Panc1 (cell line): ENCODE measurements around the gene CNTN5. TPM values are rescaled to one million over a fixed set of nuclear protein-coding genes. Genes with fewer than 3 reads are reported as not detected.

ENCODE experiments used
- ATAC-seq: fragments of 200-7000 bp; cut with Tn5 transposase; 2 replicates; pipeline ENCODE4 v1.9.1; 2020; ENCODE audit warnings: mild to moderate bottlenecking, moderate library complexity
- BruUV-seq: library from RNA; stranded (reverse); fragments of 400-500 nt; replicated peaks from 2 replicates; lab custom pipeline; 2021; lab: Mats Ljungman, UMichigan
- CTCF ChIA-PET: fragments of 300-600 bp; sonication (Branson Sonifier 250); formaldehyde crosslinking; loops from one replicate; lab custom pipeline; 2022; ENCODE audit warnings: antibody characterized with exemption; lab: Charles Lee
- POLR2A ChIA-PET: fragments of 300-600 bp; sonication (Branson Sonifier 250); formaldehyde crosslinking; loops from one replicate; lab custom pipeline; 2022; ENCODE audit warnings: antibody characterized with exemption; lab: Charles Lee
- DNase-seq: peaks from one replicate; pipeline ENCODE4 v3.0.0-alpha.2; 2010; ENCODE audit warnings: low read depth, low spot score
- H3K27ac ChIP-seq: 2 replicates; pipeline ENCODE4 v1.5.1; 2011; ENCODE audit warnings: mild to moderate bottlenecking, low read length, inconsistent platforms
- H3K27me3 ChIP-seq: fragments of 200-500 bp; sonication (Bioruptor generic); 2 replicates; pipeline ENCODE4 v1.6.0; 2014; ENCODE audit warnings: low read length, inconsistent platforms; ENCODE audit not compliant: control insufficient read depth, insufficient read depth
- H3K36me3 ChIP-seq: fragments of 200-500 bp; sonication (Bioruptor generic); 2 replicates; pipeline ENCODE4 v1.5.1; 2014; ENCODE audit warnings: inconsistent platforms, mild to moderate bottlenecking, low read length, moderate library complexity; ENCODE audit not compliant: control insufficient read depth, insufficient read depth
- H3K4me1 ChIP-seq: 2 replicates; pipeline ENCODE4 v1.5.1; 2011; ENCODE audit warnings: inconsistent platforms, mild to moderate bottlenecking, low read length, moderate library complexity; ENCODE audit not compliant: control insufficient read depth, insufficient read depth
- H3K4me3 ChIP-seq, 2 experiments: 2 replicates each; pipeline ENCODE4 v1.5.1; 2011 to 2012; ENCODE audit warnings: low read depth in 2 of 2, low read length in 2 of 2, mild to moderate bottlenecking in 2 of 2, inconsistent platforms in 1 of 2, moderate library complexity in 1 of 2
- H3K9me3 ChIP-seq: fragments of 200-500 bp; sonication (Bioruptor generic); 2 replicates; pipeline ENCODE4 v1.5.1; 2014; ENCODE audit warnings: low read depth, mild to moderate bottlenecking, inconsistent platforms, low read length, moderate library complexity; ENCODE audit not compliant: control insufficient read depth, insufficient read depth
- POLR2AphosphoS5 ChIP-seq: IDR thresholded peaks from 2 replicates; pipeline ENCODE4 v1.6.1; 2012; ENCODE audit warnings: mild to moderate bottlenecking, low read depth, low read length, moderate library complexity
- SIN3A ChIP-seq: IDR thresholded peaks from 2 replicates; pipeline ENCODE4 v1.6.1; 2012; ENCODE audit warnings: low read depth, mild to moderate bottlenecking, low read length, moderate library complexity, borderline replicate concordance; ENCODE audit not compliant: insufficient read depth
- TCF7L2 ChIP-seq: IDR thresholded peaks from 2 replicates; pipeline ENCODE4 v1.6.1; 2011; ENCODE audit warnings: mild to moderate bottlenecking, low read depth, low read length, inconsistent platforms
- in situ Hi-C: cut with HindIII; loops from 2 replicates; pipeline ENCODE4 v1.10.0; 2016; ENCODE audit warnings: low sequenced_read_pairs, low pct_unique_long_range_greater_than_20kb
- intact Hi-C: fragments of 100-400 bp; cut with micrococcal nuclease; formaldehyde crosslinking; loops from one replicate; pipeline ENCODE4 v1.10.0; 2022; ENCODE audit not compliant: unreplicated experiment
- total RNA-seq: library from RNA; stranded (reverse); gene quantifications from one replicate; pipeline ENCODE4 v1.2.1, GENCODE V29; 2021; ENCODE audit not compliant: unreplicated experiment
- TF ChIP-seq, protein P1 (sequence below), 2 experiments: IDR thresholded peaks; 2 replicates each; pipeline ENCODE4 v1.6.1; 2011 to 2012; ENCODE audit warnings: low read depth in 2 of 2, control low read depth in 1 of 2, low read length in 1 of 2, mild to moderate bottlenecking in 1 of 2, moderate library complexity in 1 of 2; ENCODE audit not compliant: insufficient read depth in 1 of 2
- TF ChIP-seq, protein P2 (sequence below): fragments of 450-650 bp; IDR thresholded peaks from 2 replicates; pipeline ENCODE4 v1.5.1; 2017; ENCODE audit warnings: mild to moderate bottlenecking

Gene CNTN5
- total RNA-seq, 1 experiment from 2014 or later = not detected

DNA sequence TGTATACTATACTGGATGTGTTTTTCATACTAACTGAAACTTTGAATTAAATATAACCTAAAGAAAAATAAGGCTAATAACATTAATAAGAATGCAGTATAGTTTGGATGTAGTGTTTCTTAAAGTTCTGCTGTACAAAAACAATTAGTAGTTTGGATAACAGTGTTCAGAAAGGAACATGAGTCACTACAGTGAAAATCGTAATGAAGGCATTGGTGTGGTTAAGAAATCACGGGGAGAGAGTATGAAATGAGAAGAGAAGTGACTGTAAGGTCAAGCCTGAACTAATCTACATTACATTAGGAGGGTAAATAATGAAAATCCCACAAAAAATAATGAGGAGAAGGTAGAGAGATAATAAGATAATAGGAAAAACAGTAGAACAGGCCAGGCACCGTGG lies 939.8 kb downstream of the CNTN5 start:
- ATAC-seq = no peak
- CTCF ChIA-PET = no interaction called here
- no peak overlapping the region for H3K4me3 ChIP-seq

GRCh38 chr11:99968336-99968735 lies 947.6 kb downstream of the CNTN5 start:
- in situ Hi-C loops (no loop called here), intact Hi-C loops (no loop called here)
- BruUV-seq = no TSS peak
- POLR2A ChIA-PET = no interaction called here
- CTCF ChIA-PET = no interaction called here
- H3K27ac ChIP-seq = no peak overlapping the region
- TF ChIP-seq POLR2AphosphoS5 = no peak
- no peak for TF ChIP-seq SIN3A
- TF ChIP-seq, protein P1, sequence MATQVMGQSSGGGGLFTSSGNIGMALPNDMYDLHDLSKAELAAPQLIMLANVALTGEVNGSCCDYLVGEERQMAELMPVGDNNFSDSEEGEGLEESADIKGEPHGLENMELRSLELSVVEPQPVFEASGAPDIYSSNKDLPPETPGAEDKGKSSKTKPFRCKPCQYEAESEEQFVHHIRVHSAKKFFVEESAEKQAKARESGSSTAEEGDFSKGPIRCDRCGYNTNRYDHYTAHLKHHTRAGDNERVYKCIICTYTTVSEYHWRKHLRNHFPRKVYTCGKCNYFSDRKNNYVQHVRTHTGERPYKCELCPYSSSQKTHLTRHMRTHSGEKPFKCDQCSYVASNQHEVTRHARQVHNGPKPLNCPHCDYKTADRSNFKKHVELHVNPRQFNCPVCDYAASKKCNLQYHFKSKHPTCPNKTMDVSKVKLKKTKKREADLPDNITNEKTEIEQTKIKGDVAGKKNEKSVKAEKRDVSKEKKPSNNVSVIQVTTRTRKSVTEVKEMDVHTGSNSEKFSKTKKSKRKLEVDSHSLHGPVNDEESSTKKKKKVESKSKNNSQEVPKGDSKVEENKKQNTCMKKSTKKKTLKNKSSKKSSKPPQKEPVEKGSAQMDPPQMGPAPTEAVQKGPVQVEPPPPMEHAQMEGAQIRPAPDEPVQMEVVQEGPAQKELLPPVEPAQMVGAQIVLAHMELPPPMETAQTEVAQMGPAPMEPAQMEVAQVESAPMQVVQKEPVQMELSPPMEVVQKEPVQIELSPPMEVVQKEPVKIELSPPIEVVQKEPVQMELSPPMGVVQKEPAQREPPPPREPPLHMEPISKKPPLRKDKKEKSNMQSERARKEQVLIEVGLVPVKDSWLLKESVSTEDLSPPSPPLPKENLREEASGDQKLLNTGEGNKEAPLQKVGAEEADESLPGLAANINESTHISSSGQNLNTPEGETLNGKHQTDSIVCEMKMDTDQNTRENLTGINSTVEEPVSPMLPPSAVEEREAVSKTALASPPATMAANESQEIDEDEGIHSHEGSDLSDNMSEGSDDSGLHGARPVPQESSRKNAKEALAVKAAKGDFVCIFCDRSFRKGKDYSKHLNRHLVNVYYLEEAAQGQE (IDR thresholded peaks at IDR 0.05; ENCODE audit: insufficient read depth in 1 of 2, low read depth in 2 of 2, low read length in 1 of 2) = no peak
- no peak for TF ChIP-seq TCF7L2
- TF ChIP-seq, protein P2, sequence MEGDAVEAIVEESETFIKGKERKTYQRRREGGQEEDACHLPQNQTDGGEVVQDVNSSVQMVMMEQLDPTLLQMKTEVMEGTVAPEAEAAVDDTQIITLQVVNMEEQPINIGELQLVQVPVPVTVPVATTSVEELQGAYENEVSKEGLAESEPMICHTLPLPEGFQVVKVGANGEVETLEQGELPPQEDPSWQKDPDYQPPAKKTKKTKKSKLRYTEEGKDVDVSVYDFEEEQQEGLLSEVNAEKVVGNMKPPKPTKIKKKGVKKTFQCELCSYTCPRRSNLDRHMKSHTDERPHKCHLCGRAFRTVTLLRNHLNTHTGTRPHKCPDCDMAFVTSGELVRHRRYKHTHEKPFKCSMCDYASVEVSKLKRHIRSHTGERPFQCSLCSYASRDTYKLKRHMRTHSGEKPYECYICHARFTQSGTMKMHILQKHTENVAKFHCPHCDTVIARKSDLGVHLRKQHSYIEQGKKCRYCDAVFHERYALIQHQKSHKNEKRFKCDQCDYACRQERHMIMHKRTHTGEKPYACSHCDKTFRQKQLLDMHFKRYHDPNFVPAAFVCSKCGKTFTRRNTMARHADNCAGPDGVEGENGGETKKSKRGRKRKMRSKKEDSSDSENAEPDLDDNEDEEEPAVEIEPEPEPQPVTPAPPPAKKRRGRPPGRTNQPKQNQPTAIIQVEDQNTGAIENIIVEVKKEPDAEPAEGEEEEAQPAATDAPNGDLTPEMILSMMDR = no peak
- no peaks in the 10 kb centered on the region for H3K27me3 ChIP-seq
- no peaks in the 10 kb centered on the region for H3K9me3 ChIP-seq
- ATAC-seq = no peak
- no peak overlapping the region for H3K4me3 ChIP-seq
- no peaks in the 10 kb centered on the region for H3K36me3 ChIP-seq
- no peaks in the 10 kb centered on the region for H3K4me1 ChIP-seq
- no peak for DNase-seq

More for the DNA sequence above, 939.8 kb downstream of the CNTN5 start:
- POLR2A ChIA-PET = interaction anchor here (0.7 kb wide), 1 partner anchor 243 kb away, joined by 3 read pairs; no protein-coding TSS in a partner anchor
- DNase-seq = no peak
- in situ Hi-C loops (no loop called here), intact Hi-C loops (no loop called here)
- no TSS peak for BruUV-seq
- TF ChIP-seq, protein P2 = no peak
- TF ChIP-seq, protein P1 (IDR thresholded peaks at IDR 0.05; ENCODE audit: insufficient read depth in 1 of 2, low read depth in 2 of 2, low read length in 1 of 2) = no peak
- no peak for TF ChIP-seq TCF7L2
- TF ChIP-seq POLR2AphosphoS5 = no peak
- TF ChIP-seq SIN3A = no peak
- Histone ChIP-seq H3K27ac (no peak overlapping the region), H3K4me1 (no peaks in the 10 kb centered on the region), H3K9me3 (no peaks in the 10 kb centered on the region), H3K36me3 (no peaks in the 10 kb centered on the region), H3K27me3 (no peaks in the 10 kb centered on the region)
